HUDEP-2 (cell line): ENCODE results near the gene URB1.
A peak's percentile ranks its signal among the peaks of the same experiment; 100 is the strongest.

Source experiments
- DNase-seq, 76 experiments: peaks; one replicate each; lab custom pipeline; 2025; ENCODE audit not compliant: unreplicated experiment in 76 of 76; lab: John Stamatoyannopoulos, UW

Gene URB1, protein sequence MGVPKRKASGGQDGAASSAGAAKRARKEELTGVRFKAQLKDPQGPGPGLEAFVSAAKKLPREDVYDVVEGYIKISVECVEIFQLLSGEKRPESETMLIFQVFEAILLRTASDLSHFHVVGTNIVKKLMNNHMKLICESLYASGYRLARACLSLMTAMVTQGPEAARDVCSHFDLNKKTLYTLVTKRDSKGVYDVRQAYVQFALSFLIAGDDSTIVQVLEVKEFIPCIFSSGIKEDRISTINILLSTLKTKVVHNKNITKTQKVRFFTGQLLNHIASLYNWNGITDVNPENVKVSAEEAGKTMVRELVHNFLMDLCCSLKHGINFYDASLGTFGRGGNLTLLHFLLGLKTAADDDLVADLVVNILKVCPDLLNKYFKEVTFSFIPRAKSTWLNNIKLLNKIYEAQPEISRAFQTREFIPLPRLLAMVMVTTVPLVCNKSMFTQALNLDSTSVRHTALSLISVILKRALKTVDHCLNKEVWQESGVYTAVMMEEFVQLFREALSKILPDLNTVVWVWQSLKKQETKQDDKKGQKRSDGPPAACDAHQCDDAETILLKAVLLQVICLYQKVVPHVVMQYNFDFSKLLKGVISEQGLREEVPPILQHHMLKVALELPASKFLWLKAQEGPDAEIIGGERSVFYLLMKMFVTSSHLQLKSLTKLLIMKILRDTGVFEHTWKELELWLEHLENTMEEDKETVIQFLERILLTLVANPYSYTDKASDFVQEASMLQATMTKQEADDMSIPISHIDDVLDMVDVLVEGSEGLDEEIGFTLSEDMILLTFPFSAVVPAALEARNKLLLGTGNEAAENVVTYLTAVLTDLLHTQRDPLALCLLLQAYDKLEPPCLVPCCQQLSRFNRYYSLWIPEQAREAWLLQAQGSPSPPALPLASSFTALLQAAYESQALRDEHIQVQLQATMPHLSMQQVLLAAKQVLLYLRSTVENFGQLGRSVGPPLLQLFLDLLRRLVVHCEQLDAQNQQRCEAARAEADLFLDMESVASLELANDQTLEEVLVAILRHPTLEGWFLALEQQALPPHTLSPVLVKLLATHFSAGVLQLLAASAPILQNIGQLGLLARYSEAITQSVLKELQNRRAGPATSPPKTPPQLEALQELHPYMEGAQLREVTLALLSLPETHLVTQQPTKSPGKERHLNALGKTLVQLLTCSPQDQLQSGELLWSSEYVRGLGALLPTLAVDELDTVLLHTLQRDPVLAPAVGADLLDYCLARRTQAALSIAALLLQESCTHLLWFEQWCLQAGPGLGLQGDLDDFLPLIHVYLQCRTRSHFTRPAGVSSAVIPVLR (N-terminal part only)

DNA sequence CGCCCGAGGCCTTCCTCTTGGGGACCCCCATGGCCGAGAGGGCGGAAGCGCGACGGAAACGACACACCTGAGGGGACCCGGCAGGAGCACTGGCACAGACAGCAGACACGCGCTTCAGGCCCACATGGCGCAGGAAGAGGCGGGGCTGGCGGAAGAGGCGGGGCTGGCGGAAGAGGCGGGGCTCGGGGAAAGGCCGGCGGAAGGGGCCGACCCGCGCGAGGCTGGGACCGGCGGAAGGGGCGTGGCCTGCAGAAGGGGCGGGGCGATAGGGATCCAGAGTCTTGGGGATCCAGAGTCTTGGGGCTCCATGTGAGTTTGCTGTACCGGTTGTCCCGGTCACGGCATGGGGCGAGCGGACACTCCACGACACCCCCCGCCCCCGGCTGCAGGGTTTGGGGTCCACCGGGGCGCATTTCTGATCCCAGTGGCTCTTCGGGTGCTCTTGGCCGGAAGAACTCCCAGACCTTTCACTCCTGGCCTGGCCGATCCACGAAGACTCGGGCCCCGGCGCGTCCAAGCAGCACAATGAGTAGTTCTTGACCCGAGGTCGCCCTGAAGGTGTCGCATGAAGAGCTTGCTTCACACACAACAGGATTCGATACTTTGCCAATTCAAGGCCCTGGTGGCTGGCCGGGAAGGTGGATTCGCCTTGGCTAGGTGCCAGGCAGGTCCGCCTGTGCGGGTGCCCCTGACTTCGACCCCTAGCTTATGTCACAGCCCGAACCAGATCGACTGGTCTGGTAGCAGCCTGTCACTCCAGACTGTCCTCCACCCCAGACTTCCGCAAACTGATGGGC, at the start of gene URB1:
TSS of gene URB1 (minus strand) at position 133 of the 797 bp plus-strand sequence. CDS start at position 31, 102 bp downstream.
- peak in 74 of 76 experiments; percentile 47 to 99 (median 94) for DNase-seq

- no peak for DNase-seq
Observed at GRCh38 chr21:32437729-32438128, 44.9 kb upstream of the URB1 start.

- peak in 1 of 76 experiments; percentile 4 for DNase-seq
Observed at GRCh38 chr21:32432982-32433660, 40.3 kb upstream of the URB1 start.

- peak in 73 of 76 experiments; percentile 22 to 85 (median 60) for DNase-seq
Observed at GRCh38 chr21:32427958-32428623, 35.3 kb upstream of the URB1 start.

- peak in 1 of 76 experiments; percentile 8 for DNase-seq
Observed at GRCh38 chr21:32426592-32427051, 33.8 kb upstream of the URB1 start.

DNA sequence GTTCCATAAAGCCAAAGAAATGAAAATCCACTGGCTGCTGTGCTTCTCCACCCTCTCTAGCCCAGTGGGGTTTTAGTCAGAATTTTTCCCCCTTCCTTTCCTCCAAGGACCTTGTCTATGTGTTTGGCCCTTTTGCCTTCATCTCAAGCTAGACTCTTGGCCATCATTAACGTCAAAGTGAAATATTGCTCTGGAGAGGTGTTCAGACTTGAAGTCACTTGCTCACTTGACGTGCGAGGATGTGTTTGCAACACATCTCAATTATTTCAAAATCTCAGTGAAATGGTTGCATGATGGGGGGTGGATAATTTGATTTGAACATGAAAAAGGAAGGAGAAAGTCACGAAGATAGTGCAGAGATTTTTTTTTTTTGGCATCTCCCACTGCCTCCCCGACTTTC, 33.3 kb upstream of the URB1 start:
- DNase-seq = no peak

DNA sequence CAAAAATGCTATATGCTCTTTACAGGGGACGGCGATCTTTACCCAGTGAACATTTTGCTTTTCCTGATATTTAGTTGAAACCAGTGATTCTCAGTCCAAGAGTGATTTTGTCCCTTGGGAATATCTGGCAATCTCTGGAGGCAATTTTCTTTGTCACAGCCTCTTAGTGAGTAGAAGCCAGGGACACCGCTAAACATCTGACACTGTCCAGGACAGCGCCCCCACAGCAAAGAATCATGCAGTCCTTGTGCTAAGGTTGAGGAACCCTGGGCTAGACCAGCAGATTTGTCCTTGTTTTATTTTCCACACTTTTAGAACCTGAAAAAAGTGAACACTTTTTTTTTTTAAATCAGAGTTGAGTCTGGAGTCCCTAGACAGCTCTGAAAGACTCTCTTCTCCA, 32.8 kb upstream of the URB1 start:
- DNase-seq = no peak

GRCh38 chr21:32424674-32425073, 31.9 kb upstream of the URB1 start:
- DNase-seq = no peak

DNA sequence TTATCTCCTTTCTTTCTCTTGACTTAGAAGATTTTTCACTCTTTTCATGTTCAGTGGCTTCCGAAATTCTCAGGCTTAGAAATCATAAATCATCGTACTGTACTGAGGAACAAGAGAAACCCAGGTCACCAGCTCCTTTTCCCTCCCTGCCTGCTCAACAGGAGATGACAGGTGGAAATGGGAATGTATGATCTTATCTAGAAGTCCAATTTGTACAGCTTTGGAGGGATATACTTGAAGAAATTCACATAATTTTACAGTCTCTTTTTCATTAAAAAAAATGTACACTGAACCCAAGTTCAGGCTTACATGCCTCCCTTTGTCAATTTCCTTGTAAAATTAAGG, 31.4 kb upstream of the URB1 start:
- no peak for DNase-seq

DNA sequence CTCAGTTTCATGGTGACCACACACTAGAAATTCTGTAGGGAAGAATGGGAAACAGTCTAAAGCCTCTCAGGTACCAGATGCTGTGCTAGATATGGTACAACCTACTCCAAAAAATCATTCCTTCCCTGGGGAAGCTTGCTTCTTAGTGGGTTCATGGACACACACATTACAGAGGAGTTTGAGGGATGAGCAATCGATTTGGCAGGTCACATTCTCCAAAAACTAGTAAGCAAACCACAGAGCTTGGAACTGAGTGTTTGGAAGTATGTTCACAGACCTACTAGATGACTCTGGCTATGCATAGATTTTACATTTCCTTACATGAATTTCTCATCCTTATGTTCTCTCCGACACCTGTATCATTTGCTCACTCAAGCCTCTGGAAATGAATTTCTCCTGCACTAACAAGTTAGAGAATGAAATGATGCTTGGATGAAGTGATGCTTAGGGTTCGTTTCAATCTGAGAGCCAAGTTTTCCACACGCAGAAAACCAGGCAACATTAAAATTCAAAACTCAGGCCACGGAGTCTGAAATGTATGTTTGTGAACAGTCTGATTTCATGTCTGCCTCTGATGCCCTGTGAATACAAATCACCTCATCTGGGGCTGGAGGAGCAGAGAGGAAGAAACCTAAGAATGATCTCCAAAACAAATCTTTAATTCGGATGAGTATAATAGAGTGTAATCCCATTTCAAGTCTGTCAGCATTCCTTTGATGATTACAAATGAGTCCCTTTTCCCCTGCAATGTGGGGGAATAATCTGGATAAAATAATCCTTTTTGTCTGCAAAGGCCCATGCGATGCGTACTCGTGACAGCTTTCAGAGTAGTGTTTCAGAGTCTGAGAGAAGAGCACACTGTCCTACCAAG, 30.7 kb upstream of the URB1 start:
- no peak for DNase-seq

DNA sequence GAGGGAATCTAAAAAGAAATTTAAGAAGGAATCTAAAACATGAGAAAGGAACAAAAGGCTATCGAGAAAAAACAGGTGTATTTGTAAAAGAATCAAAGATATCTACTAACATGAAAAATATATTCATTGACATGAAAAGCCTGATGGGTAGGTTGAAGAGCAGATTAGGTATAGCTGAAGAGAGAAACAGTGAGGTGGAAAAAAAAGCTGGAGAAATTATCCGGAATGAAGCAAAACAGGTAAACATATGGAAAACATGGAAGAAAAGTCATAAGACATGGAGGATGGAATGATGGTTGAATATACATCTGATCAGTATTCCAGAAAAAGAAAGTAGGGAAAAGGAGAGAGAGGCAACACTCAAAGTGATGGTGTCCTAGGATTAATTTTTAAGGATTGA, 29.3 kb upstream of the URB1 start:
- DNase-seq = no peak

GRCh38 chr21:32418146-32418545, 25.3 kb upstream of the URB1 start:
- no peak for DNase-seq

GRCh38 chr21:32415451-32416398, 22.9 kb upstream of the URB1 start:
- peak in 1 of 76 experiments; percentile 11 for DNase-seq

- peak in 19 of 76 experiments; percentile 8 to 46 (median 28) for DNase-seq
Observed at GRCh38 chr21:32414579-32415358, 22.0 kb upstream of the URB1 start.

DNA sequence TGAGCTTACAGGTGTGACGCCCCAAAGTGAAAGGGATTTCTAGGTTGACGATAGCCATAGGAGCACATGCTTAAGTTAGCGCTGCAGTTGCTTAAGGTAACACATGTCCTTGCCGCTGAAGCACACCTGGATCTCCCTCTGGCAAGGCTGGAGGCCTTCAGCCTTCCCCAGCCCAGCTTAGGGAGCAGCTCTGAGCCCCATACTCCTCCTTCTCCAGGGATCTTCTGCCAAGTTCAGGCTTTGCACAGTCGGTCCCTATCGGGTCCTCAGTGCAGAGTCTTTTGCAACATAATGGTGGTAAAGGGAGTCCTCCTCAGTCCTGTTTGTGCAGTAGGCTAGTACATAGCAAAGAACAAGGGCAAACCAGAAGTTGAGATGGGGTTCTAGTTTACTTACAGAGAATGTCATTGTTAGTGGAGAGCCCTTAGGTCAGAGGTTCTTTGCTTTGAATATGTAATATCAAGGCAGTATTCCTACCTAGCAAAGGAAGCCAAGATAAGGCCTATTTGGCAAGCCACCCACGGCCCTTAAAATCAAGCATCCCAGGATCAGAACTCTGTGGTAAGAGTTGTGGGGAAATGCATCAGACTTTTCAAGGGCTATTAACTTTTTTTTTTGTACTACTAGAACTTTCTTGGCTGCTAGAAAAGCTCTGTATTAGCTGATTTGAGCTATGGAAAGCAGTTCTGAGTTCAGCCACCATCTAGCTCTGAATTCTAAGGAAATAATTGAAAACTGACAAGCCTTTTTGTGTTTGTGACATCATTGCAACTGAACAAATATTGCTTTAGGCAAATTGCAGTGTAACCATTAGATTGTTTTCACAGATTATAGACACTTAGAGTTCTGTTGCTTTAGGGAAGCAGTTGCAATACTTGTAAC, 21.1 kb upstream of the URB1 start:
- DNase-seq = peak in 47 of 76 experiments; percentile 16 to 65 (median 40)
